ENCODE data around the gene NCF1.
"Not testable (repeated sequence)": the region's sequence is repeated elsewhere in the genome, so short reads cannot be mapped to it uniquely, and the experiment has no call there.

NCF1 gene

DNA sequence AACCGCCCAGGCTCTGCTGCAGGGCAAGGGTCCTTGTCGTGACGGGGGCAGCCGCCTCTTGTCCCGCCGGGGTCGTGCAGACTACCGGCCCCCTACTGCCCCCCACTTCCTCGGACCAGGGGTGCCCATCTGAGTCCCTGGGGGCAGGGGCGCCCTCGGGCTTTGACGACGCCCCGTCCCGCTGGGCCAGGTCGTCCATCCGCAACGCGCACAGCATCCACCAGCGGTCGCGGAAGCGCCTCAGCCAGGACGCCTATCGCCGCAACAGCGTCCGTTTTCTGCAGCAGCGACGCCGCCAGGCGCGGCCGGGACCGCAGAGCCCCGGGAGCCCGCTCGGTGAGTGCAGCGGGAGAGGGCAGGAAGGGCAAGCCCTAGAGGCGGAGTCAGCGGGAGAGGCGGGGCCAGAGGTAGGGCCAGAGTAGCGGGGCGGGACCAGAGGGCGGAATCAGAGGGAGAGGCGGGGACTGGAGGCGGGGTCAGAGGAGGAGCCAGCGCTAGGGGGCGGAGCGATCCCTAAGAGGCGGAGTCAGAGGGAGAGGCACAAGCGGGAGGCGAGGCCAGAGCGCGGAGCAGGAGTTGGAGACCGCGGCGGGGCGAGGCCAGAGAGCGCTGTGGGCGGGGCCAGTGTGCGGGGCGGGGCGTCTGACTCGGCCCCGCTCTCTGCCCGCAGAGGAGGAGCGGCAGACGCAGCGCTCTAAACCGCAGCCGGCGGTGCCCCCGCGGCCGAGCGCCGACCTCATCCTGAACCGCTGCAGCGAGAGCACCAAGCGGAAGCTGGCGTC lies 14.7 kb downstream of the NCF1 start:
- DNase-seq, result peak; percentile 97

DNA sequence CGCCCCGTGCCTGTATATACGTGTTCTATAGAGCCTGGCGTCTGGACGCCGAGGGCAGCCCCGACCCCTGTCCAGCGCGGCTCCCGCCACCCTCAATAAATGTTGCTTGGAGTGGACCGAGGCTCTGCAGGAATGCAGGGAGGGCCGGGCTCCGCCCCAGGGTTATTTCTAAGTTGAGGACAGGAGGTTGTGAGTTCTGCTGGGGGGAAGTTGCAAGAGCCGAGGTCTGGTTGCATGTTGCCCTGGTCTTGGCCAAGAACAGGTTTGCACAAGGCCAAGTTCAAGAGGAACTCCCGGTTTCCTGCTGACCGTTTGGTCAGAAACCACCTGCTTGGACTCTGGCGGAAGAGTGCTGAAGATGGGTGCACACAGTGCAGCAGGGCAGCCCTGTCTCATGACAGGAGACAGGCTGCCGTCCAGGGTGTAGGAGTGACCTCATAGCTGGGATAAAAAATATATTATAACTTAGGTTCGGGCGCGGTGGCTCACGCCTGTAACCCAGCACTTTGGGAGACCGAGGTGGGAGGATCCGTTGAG lies 15.5 kb downstream of the NCF1 start:
- DNase-seq, result not testable (repeated sequence)

- not testable (repeated sequence) for DNase-seq
Measured at GRCh38 chr7:74797848-74798622, 24.2 kb downstream of the NCF1 start.

DNA sequence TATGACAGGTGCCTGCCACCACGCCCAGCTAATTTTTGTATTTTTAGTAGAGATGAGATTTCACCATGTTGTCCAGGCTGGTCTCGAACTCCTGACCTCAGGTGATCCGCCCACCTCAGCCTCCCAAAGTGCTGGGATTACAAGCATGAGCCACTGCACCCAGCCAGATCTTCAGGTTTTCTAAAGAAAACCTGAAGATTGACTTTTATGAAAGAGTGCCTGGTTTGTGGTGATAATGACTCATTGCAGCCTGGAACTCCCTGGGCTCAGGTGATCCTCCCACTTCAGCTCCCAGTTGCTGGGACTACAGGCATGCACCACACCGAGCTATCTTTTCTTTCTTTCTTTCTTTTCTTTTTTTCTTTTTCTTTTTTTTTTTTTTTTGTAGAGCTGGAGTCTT lies 24.8 kb downstream of the NCF1 start:
- not testable (repeated sequence) for DNase-seq

GRCh38 chr7:74815882-74816281 lies 42.1 kb downstream of the NCF1 start:
- not testable (repeated sequence) for DNase-seq

DNA sequence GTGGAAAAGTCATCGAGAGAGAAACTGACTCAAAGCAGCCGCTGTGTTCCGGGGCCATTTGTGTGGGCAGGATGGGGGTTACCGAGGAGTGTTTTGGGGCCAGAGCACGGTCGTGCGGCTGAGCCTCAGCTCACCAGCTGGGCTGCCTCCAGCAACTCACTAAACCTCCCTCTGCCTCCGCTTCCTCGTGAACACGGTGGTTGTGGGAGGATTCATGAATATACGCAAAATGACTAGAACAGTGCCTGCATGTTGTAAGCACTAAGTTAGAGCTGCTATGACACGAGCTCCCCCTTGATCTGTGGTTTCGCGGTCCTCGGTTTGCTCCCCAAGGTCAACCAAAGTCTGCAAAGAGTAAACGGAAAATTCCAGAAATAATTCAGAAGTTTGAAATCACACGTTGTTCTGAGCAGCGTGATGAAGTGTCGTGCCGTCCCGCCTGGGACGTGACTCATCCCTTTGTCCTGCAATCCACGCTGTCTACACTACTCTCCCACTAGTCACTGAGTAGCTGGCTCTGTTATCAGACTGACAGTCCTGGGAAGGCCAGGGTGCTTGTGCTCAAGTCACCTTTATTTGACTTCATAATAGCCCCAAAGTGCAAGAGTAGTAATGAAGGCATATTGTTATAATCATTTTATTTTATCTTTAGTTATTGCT lies 46.5 kb downstream of the NCF1 start:
- DNase-seq, result not testable (repeated sequence)

DNA sequence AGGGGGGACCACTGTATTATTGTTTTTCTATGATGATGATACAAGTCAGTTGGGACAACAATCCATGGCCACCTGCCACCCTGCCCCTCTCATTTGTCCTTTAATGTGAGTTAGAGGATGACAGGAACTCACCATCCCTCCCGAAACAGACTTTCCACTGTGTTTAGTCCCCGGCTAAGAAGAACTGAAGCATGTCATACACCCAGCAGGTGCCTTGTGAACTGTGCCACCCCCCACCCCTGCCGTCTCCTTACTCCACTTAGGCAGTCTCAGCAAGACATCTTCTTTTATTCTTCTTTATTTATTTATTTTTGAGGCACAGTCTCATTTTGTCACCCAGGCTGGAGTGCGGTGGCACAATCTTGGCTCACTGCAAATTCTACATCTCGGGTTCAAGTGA lies 47.4 kb downstream of the NCF1 start:
- DNase-seq, result not testable (repeated sequence)

DNA sequence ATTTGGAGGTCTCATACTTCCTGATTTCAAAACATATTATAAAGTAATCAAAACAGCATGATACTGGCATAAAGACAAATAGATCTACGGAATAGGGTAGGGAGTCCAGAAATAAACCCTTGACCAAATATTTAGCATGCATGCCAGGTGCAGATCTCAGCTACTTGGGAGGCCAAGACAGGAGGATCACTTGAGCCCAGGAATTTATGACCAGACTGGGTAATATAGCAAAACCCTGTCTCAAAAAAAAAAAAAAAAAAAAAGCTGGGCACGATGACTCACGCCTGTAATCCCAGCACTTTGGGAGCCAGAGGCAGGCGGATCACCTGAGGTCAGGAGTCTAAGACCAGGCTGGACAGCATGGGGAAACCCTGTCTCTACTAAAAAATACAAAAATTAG lies 56.1 kb downstream of the NCF1 start:
- DNase-seq, result not testable (repeated sequence)

GRCh38 chr7:74830411-74830810 lies 56.6 kb downstream of the NCF1 start:
- not testable (repeated sequence) for DNase-seq
